HG02798 (cell line): Measurements from ENCODE around the gene OBSCN.

Source experiments
- ATAC-seq: cut with Tn5 transposase; IDR thresholded peaks from one replicate; pipeline ENCODE4 v1.9.1; 2021; ENCODE audit warnings: mild to moderate bottlenecking; ENCODE audit not compliant: unreplicated experiment, poor library complexity

The OBSCN gene

DNA sequence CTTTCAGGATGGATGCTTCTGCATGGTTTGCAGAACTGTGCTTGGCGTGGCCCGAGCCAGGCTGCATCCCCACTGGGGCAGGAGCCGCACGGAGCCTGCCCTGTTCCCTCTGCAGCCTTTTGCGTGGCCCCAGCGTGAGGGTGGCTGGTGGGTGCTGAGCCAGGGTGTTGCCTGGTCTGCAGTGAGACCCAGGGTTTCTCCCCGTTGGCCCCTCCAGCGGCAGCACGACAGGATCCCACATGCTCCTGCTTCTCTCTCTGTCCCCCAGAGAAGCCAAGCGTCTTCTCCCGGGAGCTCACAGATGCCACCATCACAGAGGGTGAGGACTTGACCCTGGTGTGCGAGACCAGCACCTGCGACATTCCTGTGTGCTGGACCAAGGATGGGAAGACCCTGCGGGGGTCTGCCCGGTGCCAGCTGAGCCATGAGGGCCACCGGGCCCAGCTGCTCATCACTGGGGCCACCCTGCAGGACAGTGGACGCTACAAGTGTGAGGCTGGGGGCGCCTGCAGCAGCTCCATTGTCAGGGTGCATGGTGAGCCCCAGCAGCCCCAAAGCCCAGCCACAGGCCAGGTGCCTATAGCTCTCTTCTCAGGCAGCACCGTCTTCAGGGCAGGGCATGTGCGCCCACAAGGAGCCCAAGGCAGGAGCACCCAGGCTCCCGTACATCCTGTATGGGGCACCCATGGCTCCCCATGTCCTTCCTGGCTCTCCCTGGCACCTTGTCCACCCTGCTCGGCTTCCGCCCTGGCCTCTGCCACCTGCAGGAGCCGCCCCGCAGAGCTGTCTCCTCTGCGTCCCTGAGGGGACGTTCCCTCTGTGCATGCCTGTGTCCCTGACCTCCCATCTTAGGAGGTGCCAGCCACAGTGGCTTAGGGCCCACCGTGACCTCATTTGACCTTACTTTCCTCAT is 78.9 kb downstream of the OBSCN start:
- no peak for ATAC-seq

DNA sequence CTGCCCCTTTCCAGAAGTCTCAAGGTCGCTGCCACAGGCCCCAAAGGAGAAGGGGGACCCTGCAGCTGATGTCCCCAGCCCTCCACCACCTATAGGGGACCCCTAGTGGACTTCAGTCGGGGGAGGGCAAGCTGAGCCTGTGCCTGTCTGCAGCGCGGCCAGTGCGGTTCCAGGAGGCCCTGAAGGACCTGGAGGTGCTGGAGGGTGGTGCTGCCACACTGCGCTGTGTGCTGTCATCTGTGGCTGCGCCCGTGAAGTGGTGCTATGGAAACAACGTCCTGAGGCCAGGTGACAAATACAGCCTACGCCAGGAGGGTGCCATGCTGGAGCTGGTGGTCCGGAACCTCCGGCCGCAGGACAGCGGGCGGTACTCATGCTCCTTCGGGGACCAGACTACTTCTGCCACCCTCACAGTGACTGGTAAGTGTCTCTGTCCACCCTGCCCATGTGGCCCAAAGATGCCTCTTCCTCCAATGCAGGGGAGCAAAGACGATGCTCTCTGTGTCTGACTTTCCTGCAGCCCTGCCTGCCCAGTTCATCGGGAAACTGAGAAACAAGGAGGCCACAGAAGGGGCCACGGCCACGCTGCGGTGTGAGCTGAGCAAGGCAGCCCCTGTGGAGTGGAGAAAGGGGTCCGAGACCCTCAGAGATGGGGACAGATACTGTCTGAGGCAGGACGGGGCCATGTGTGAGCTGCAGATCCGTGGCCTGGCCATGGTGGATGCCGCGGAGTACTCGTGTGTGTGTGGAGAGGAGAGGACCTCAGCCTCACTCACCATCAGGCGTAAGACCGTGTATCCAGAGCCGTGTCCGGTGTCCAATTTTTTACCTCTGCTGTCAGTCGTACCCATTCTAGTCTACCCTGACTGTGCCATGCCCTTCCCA is 79.9 kb downstream of the OBSCN start:
- no peak for ATAC-seq

DNA sequence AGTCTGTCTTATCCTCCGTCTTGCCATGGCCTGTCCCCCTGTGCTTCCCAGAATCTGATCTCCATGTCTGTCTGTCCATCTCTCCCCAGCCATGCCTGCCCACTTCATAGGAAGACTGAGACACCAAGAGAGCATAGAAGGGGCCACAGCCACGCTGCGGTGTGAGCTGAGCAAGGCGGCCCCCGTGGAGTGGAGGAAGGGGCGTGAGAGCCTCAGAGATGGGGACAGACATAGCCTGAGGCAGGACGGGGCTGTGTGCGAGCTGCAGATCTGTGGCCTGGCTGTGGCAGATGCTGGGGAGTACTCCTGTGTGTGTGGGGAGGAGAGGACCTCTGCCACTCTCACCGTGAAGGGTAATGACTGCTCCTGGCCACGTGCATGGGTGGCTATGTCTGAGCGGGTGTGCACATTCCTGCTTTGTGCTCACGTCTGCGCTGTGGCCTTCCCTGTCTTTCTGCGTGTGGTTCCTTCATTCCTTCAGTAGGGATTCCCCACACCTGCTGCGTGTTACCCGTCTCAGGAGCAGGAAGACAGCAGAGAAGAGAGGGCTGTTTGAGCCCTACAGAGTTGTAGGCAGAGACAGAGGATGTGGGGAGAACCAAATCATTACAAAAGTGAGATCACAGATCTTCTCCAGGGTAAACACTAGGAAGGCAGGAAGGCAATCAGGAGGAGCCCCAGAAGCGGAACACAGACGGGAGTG is 80.8 kb downstream of the OBSCN start:
- ATAC-seq: no peak

DNA sequence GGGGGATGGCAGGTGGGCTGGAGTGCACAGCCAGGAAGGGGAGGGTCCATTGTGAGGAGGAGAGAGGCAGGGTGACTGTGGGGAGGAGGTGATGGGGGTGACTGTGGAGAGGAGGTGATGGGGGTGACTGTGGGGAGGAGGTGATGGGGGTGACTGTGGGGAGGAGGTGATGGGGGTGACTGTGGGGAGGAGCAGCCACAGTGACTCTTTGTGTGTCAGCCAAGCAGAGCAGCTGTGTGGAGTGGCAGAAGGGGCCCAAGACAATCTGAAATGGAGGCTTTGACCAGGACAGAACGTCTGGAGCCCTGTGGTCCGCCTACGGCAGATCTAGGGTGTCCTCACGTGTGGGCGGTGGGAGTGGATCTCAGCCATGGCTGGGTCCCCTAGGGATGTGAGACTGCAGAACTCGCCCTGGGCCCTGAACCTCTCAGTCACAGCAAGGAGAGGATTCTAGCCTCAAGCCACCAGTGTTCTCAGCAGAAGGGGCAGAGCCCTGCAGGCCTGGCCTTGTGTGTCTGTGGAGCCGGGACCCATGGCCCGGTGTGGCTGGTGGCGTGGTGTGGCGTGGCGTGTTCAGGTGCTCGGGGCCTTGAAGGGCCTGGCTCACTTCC is 81.5 kb downstream of the OBSCN start:
- no peak for ATAC-seq

DNA sequence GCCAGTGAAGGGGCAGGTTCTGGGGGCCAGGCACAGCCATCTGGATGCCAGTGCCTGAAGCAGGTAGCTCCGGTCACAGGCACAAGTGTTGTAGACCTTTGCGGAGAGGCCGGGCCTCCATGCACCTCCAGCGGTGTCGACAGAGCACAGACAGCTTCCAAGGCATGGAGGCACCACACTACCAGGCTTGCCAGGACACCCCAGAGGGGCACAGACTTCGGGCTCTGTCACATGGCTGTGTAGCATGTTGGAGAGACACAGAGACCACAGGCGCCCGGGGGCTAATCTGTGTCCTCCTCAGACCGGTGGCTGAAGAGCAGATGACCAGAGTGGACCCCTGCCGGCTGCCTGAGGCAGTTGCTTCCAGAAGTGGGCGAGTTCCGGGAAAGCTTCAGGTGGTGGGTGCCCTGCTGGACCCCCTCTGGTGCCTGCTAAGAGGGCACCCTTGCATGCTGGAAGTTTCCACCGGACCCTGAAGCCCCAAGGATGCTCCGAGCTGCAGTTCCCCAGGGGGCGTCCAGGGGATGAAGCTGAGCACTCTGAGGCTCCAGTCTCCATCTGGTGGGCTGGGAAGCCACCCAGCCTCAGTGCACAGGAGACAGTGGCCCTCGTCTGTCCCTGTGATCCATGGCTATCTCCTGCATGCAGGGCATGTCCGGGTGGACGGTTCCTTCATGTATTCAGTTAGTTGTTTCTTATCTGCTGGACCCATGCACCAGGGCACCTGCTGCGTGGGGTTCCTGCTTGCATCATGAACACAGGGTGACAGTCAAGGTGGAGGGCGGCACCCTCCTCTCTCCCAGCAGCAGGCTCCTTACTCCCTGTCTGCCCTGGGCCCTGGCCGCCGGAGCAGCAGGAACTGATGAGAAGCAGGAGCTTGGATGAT is 82.4 kb downstream of the OBSCN start:
- no peak for ATAC-seq

DNA sequence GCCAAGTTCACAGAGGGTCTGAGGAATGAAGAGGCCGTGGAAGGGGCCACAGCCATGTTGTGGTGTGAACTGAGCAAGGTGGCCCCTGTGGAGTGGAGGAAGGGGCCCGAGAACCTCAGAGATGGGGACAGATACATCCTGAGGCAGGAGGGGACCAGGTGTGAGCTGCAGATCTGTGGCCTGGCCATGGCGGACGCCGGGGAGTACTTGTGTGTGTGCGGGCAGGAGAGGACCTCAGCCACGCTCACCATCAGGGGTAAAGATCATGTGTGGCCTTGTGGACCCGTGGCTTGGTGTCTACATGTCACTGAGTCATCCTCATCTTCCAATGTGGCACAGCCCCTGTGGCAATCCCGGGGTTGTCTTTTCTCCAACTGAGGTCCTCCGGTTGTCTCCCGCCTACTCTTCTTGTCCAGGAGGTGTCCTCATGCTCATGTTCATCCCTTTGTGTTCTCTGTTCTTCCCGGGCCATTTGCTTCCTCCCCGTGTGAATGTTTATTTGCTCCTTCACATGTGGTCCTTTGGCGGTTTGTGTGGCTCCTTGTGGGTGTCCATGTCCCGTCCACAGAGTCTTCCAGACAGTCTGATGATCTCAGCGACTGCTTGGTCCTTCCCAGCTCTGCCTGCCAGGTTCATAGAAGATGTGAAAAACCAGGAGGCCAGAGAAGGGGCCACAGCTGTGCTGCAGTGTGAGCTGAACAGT is 84.2 kb downstream of the OBSCN start:
- ATAC-seq: no peak

DNA sequence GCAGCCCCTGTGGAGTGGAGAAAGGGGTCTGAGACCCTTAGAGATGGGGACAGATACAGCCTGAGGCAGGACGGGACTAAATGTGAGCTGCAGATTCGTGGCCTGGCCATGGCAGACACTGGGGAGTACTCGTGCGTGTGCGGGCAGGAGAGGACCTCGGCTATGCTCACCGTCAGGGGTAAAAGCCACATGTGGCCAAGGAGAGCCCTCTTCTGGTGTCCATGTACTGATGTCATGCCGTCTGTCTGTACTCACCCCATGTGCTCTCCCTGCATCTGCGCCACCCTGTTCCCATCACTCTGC is 84.7 kb downstream of the OBSCN start:
- no peak for ATAC-seq

DNA sequence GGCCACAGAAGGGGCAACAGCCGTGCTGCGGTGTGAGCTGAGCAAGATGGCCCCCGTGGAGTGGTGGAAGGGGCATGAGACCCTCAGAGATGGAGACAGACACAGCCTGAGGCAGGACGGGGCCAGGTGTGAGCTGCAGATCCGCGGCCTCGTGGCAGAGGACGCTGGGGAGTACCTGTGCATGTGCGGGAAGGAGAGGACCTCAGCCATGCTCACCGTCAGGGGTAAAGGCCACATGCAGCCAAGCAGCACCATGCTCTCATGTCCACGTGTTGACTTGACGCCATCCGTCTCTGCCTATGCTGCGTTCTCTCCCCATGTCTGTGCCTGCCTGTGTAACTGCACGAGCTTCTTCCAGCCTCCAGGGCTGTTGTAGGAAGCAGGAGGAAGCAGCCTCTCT is 85.5 kb downstream of the OBSCN start:
- ATAC-seq: no peak

DNA sequence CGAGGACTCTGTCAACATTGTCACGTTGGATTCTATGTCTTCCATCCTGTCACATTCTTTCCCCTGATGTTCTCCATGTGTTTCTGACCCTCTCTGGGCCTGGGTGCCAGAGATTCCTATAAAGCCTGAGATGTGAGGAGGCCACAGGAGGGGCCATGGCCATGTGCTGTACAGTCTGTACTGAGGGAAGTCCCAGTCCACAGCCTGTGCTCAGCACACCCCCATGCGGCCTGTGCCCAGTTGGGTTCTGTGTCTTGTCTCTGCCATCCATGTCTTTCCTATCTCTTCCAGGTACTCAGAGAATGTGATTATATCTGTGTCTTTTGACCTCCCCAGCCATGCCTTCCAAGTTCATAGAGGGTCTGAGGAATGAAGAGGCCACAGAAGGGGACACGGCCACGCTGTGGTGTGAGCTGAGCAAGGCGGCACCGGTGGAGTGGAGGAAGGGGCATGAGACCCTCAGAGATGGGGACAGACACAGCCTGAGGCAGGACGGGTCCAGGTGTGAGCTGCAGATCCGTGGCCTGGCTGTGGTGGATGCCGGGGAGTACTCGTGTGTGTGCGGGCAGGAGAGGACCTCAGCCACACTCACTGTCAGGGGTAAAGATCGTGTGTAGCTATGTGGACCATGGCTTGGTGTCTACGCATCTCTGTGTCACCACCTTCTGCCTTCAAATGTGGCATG is 86.1 kb downstream of the OBSCN start:
- no peak for ATAC-seq

DNA sequence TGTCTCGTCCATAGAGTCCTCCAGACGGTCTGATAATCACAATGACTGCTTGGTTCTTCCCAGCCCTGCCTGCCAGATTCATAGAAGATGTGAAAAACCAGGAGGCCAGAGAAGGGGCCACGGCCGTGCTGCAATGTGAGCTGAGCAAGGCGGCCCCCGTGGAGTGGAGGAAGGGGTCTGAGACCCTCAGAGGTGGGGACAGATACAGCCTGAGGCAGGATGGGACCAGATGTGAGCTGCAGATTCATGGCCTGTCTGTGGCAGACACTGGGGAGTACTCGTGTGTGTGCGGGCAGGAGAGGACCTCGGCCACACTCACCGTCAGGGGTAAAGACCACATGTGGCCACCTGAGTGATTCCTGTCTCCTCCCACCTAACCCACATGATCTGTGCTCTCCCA is 86.9 kb downstream of the OBSCN start:
- no peak for ATAC-seq

DNA sequence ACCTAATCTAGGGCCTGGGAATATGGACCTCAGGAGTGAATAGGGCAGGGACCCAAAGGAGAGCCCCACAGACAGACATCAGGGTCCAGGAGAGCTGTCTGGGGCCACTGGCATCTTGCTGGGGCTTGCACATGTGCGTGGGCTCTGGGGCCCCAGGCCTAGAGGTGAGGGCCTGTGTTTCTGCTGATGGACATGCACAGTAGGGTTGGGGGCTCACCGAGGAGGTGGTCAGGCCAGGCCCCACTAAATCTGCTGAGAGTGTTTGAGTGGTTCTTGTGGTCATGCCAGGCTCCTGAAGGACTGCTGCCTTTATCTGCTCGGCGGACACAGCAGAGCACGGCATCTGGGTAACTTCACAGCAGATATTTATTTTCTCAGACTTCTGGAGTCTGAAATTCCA is 87.4 kb downstream of the OBSCN start:
- no peak for ATAC-seq

DNA sequence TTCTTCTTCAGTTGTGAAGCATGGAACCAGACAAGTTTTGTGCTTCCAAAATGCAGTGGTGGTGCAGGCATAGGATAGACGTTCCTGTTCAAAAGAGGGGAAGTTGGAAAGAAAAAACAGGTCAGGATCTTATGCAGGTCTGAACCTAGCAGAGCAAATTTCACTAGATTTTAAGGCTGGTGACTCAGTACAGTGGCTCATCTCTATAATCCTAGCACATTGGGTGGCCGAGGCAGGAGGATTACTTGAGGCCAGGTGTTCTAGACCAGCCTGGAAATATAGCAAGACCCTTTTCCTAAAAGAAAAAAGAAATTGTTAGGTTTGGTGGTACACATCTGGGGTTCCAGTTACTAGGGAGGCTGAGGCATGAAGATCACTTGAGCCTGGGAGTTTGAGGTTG is 88.1 kb downstream of the OBSCN start:
- ATAC-seq: no peak

DNA sequence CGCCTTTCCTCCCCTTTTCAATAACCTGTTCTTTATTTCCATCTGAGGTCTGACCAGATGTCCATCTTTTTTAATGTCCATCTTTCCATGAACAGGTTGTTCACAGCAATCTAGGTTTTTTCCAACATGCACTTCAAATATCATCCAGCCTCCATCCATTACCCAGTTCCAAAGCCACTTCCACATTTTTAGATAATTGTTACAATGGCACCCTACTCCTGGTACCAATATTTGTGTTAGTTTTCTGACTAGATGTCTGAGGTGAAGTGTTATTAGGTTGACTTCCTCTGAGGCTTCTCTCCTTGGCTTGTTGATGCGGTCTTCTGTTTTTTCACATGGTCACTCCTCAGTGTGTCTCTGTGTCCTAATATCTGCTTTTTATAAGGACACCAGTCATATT is 89.4 kb downstream of the OBSCN start:
- ATAC-seq: no peak

DNA sequence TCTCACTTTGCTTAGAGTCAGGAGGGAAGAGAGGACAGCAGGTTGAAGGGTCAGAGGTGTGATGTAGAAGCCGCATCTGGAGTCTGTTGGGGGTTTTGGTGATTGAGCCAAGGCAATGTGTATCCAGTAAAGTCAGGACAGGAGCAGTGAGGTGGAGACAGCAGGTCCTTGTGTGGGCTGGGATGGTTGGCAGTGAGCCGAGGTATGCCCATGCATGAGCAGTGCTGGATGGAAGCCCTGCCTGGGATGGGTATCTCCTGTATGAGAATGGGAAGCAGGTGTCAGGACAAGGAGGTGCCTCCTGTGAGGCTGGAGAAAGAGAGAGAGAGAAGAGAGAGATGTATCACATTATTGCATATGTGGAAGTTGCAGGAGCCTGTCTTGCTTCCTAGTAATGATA is 90.0 kb downstream of the OBSCN start:
- no peak for ATAC-seq

DNA sequence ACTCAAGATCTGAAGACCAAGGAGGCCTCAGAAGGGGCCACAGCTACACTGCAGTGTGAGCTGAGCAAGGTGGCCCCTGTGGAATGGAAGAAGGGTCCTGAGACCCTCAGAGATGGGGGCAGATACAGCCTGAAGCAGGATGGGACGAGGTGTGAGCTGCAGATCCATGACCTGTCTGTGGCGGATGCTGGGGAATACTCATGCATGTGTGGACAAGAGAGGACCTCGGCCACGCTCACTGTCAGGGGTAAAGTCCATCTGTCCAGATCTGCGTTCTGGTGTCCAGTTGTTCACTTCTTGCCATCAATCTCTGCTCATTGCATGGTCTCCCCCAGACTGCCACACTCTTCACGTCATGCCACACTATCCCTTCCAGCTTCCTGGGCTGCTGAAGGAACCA is 90.6 kb downstream of the OBSCN start:
- ATAC-seq: no peak

DNA sequence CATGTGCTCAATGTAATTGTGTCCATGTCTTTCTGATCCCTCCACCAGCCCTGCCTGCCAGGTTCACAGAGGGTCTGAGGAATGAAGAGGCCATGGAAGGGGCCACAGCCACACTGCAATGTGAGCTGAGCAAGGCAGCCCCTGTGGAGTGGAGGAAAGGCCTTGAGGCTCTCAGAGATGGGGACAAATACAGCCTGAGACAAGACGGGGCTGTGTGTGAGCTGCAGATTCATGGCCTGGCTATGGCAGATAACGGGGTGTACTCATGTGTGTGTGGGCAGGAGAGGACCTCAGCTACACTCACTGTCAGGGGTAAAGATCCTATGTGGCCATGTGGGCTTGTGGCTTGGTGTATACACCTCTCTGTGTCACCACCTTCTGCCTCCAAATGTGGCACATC is 91.4 kb downstream of the OBSCN start:
- ATAC-seq: no peak

DNA sequence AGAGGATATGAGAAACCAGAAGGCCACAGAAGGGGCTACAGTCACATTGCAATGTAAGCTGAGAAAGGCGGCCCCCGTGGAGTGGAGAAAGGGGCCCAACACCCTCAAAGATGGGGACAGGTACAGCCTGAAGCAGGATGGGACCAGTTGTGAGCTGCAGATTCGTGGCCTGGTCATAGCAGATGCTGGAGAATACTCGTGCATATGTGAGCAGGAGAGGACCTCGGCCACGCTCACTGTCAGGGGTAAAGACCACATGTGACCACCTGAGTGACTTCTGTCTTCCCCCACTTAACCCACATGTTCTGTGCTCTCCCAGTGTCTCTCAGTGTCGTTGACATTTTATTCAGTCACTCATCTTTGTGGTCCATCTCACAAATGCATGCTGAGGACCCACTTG is 92.1 kb downstream of the OBSCN start:
- ATAC-seq: no peak

DNA sequence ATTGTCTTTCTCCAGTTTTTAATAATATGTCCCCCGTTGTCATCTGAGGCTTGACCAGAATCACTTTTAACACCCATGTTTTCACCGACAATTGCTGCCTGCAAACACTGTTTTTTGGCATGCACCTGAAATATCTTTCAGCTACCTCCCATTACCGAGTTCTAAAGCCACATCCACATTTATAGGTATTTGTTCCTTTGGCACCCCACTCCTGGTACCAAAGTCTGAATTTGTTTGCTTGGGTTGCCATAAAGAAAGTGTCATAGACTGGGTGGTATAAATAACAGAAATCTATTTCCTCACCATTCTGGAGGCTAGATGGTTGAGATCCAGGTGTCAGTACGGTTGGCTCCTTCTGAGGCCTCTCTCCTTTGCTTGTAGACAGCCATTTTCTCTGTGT is 94.2 kb downstream of the OBSCN start:
- ATAC-seq: no peak

DNA sequence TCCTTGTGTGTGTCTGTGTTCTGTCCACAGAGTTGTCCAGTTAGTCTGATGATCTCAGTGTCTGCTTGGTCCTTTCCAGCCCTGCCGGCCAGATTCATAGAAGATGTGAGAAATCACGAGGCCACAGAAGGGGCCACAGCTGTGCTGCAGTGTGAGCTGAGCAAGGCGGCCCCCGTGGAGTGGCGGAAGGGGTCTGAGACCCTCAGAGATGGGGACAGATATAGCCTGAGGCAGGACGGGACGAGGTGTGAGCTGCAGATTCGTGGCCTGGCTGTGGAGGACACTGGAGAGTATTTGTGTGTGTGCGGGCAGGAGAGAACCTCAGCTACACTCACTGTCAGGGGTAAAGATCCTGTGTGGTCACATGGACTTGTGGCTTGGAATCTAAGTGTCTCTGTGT is 95.8 kb downstream of the OBSCN start:
- ATAC-seq: no peak
